HG03457 (cell line): ENCODE results near the gene LDLRAD2.
"Not testable (repeated sequence)": the region's sequence is repeated elsewhere in the genome, so short reads cannot be mapped to it uniquely, and the experiment has no call there.

Source experiments
- ATAC-seq: cut with Tn5 transposase; IDR thresholded peaks from one replicate; pipeline ENCODE4 v1.9.1; 2021; ENCODE audit warnings: moderate number of reproducible peaks; ENCODE audit not compliant: unreplicated experiment

LDLRAD2 gene

DNA sequence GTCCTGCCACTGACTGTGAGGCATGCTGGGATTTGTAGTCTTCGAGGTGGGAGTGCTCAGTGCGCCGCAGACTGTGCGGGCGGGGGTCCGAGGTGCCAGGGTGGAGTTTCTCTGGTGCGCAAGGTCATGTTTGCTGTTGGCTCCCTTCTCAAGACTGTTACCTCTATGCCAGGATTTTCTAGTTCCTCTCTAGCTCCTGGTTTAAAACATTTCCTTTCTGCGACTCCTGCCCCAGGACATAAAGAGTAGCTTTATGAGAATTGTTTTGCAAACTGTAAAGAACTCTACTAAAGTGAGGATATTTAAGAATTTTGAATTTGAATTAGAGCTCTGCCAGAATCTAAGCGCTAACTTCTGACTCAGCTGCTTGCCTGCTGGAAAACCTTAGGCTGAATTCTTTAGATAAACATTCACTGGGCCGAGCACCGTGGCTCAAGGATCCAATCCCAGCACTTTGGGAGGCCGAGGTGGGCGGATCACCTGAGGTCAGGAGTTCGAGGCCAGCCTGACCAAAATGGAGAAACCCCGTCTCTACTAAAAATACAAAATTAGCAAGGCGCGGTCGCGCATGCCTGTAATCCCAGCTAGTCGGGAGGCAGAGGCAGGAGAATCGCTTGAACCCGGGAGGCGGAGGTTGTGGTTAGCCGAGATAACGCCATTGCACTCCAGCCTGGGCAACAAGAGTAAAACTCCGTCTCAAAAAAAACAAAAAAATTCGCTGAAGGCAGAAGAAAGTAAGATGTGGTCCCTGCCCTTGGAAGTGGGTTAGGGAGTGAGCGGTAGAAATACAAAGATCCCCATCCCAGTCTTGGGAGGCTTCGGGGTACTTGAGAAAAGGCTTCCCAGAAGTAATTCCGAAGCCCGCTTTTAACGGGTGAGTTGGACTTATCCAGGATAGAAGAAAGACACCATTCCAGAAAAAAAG is 28.1 kb upstream of the LDLRAD2 start:
- ATAC-seq = no peak

DNA sequence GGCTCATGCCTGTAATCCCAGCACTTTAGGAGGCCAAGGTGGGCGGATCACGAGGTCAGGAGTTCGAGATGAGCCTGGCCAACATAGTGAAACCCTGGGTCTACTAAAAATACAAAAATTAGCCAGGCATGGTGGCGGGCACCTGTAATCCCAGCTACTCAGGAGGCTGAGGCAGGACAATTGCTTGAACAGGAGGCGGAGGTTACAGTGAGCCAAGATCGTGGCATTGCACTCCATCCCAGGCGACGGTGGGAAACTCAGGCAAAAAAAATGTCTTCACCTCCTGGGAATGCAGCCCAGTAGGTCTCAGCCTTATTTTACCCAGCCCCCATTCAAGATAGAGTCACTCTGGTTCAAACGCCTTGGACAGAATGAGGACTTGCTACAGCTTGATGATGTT is 26.3 kb upstream of the LDLRAD2 start:
- ATAC-seq = not testable (repeated sequence)

DNA sequence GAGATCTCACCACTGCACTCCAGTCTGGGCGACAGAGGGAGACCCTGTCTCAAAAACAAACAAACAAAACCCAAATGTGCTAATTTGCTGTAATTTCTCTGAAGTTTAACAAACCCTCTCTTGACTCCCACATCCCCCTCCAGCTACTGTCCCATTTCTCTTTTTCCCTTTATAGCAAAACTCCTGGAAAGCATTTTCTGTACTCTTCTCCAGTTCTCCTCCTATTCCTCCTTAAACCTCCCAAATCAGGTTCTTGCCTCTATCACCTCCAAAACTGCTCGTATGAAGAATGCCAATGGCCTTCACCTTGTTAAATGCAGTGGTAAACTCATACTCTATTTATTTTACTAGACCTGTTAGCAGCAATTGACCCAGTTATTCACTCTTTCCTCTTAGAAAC is 25.4 kb upstream of the LDLRAD2 start:
- no peak for ATAC-seq

DNA sequence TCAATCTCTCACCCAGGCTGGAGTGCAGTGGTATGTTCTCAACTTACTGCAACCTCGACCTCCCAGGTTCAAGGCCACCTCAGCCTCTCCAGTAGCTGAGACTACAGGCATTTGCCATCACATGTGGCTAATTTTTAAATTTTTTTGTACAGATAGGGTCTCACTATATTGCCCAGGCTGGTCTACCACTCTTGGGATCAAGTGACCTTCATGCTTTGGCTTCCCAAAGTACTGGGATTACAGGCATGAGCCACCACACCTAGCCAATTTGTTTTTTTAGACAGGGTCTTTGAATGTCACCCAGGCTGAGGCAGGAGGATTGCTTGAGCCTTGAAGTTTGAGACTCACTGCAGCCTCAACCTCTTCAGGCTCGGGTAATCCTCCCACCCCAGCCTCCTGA is 19.0 kb upstream of the LDLRAD2 start:
- no peak for ATAC-seq

DNA sequence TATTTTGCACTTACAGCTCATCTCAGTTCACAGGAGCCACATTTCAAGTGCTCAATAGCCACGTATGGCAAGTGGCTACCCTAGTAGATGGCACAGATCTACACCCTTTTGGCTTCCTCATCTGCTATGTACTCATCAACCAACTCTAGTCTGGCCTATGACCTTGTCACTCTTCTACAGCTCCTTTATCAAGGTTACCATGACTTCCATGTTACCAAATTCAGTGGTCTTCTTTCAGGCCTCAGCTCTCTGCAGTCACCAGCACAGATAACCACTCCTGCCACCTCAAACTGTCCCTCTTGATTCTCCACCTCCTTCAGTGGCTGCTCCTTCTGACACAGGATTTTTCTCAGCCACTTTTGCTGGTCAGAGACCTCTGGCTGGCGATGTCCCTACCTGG is 17.4 kb upstream of the LDLRAD2 start:
- no peak for ATAC-seq

DNA sequence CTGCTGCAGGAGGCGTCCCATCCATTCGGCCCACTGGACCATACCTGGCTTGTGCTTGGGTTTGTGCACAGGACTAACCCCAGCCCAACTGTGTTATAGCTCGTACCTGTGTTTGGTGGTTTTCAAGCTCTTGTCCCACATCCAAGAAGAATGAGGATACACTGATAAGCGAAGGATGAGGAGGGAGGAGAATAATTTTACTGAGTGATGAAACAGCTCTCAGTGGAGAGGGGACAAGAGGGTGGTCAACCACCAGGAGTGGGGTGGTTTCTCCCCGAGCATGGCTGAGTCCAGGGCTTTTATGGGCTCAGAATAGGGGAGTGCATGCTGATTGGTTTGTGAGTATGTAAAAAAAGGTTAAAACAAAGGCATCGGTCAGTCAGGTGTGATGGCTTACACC is 17.0 kb upstream of the LDLRAD2 start:
- ATAC-seq = no peak

DNA sequence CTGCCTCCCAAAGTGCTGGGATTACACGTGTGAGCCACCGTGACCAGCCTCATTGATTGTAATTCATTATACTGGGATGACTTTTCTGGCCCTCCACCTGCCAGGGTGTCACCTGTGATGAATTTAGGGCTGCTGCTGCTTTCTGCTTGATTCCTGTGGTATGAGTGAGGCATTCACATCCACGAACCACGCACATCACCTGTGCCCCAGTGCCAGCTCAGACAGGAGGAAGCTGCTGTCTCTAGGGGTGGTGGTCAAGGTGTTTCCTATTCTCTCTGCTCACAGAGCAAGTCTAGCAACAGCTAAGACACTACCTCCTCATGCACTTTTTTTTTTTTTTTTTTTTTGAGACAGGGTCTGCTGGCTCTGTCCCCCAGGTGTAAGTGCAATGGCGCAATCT is 12.3 kb upstream of the LDLRAD2 start:
- no peak for ATAC-seq

DNA sequence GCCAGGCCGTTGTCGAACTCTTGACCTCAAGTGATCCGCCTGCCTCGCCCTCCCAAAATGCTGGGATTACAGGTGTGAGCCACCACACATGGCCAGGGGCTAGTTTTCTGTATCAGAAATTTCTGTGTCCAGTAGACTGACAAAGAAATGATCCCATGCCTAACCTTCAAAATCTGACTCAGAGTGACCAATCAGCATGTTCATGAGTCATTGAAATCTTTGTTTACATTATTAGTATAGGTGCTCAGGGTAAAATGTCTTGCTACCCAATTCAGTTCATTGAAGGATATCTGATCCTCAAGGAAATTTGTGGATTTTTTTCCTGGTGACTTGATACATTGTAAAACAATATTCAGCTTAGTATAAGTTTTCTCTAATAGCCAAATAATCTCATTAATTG is 11.0 kb upstream of the LDLRAD2 start:
- no peak for ATAC-seq

DNA sequence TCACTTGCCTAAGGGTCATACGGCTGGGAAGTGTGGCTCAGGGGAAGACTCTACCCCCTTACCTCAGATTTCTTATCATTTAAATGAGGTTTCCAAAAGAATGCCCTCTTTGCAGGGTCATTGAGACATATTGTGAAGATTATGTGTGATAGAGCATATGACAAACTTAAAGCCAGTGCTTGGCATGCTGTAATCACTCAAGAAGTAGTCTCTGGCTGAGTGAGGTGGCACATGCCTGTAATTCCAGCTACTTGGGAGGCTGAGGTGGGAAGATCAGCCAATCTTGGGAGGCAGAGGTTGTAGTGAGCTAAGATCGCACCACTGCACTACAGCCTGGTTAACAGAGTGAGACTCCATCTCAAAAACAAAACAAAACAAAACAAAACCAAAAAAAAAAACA is 7.5 kb upstream of the LDLRAD2 start:
- ATAC-seq = no peak

DNA sequence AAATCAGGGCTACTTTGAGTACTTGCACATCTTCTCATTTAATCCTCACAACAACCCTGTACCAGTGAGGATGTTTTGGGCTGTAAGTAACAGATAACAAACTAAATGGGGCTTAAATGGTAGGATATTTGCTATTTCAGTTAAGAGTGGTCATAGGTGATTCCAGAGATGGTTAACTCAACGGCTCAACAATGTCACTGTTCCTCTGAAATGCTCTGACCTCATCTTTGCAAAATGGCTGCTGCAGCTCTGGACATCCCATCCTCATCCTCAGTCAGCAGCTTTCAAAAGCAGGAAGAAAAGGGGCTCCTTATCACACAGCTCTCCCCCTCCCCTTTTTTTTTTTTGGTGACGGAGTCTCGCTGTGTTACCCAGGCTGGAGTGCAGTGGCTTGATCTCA is 1.5 kb downstream of the LDLRAD2 start:
- no peak for ATAC-seq

DNA sequence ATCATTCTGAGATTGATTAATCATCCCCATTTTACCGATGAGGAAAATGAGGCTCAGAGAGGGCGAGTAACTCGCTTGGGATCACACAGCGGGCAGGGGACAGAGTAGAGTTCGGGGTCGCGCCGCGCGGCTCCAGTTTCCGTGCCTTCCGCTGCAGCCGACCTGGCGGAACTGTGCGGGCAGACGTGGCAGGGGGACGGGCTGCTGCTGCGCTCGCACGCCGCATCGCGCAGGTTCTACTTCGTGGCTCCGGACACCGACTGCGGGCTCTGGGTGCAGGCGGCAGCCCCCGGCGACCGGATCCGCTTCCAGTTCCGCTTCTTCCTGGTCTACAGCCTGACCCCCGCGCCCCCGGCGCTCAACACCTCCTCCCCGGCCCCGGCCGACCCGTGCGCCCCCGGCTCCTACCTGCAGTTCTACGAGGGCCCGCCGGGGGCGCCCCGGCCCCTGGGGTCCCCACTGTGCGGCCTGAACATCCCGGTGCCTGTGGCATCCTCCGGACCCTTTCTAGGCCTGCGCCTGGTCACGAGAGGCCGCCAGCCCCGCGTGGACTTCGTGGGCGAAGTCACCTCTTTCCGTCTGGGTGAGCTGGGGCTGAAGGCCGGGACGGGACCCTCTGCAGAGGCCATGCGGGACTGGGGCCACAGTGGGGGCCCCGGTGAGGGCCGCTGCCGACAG is 2.3 kb downstream of the LDLRAD2 start:
- no peak for ATAC-seq

DNA sequence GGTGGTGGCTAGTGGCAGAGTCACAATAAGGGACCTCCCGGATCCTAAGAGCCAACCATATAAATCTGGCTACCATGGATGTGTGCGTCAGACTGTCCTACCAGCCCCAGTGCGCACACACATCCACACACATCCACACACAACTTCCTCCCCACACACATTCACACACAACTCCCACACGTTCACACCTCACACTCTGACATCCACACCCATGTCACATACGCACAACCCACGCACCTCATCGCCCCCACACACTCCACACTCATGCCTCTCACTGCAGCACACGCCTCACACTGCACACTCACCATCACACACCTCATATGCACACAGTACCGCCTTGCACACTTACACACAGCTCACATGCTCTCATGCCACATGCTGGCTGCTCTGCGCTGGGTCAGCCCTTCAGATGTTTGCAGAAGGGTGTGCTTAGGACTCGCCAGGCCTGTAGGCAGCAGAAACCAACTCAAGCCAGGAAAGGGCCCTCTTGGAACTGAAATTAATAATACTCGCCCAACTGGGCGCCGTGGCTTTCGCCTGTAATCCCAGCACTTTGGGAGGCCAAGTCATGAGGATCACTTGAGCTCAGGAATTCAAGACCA is 3.0 kb downstream of the LDLRAD2 start:
- no peak for ATAC-seq

DNA sequence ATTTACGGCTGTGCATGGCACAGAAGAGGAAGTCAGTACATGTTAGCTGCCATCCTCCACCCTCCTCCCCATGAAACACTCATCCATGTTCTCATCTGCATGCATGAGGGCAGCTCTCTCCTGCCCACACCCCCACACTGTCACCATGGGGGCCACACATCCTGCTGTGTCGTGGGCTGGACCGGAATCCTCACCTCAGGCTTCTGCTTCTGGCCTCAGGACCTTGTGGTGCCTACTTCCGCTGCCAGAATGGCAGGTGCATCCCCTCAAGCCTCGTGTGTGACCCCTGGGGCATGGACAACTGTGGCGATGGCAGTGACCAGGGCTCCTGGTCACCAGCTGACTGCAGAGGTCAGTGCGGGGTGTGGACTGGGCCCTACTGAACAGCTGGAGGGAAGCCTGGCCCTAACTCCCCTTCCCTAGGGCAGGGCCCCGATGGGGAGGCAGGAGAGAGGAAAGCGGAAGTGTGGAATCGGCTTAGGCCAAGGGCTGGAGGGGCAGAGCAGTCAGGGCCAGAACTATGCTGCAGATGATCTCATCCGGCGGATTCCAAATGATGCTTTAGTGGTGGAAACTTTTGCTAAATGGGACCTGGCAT is 3.8 kb downstream of the LDLRAD2 start:
- ATAC-seq = no peak

DNA sequence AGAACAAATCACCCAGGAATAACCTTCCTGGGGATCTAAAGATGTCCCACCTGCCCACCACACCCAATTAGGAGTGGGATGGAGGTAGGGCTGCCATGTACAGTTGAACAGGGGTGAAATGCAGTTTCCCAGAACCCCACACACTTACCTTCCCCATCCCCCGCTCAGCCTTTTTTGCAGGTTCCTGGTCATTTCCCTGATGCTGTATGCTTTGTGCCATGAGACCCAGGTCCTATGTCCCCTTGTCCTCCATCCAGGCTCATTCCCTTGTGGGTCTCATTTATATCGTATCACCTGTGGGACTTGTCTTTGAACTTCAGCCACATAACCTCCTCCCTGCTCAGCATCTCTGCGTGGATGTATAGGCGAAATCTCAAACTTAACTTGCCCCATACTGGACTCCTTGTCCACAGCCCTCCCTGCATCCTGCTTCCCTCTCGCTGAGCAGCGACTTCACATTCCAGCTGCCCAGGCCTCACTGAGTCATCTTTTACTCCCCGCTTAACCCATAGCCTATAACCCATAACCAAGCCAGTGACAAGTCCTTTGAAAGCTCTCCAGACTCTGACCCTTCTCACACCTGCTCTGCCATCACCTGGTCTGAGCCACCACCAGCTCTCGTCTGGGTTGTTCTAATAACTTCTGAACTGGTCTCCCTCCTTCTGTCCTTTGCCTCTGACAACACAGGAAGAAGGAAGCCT is 4.7 kb downstream of the LDLRAD2 start:
- ATAC-seq = no peak

DNA sequence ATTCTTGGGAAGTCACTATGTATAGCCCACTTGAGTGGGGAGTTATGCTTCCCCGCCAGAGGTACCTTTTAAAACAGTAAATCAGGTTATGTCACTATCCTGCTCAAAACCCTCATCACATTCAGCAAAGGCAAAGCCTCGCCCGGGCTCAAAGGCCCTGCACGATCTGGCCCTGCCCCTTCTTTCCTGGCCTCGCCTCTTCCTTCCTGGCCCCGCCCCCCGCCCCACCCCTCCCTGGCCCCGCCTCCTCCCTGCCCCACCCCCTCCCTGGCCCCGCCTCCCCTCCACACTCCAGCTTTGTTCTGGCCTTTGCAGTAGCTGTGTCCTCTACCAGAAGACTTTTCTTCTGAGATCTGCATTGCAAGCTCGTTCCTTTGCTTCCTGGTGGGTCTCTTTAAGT is 6.6 kb downstream of the LDLRAD2 start:
- ATAC-seq = no peak

DNA sequence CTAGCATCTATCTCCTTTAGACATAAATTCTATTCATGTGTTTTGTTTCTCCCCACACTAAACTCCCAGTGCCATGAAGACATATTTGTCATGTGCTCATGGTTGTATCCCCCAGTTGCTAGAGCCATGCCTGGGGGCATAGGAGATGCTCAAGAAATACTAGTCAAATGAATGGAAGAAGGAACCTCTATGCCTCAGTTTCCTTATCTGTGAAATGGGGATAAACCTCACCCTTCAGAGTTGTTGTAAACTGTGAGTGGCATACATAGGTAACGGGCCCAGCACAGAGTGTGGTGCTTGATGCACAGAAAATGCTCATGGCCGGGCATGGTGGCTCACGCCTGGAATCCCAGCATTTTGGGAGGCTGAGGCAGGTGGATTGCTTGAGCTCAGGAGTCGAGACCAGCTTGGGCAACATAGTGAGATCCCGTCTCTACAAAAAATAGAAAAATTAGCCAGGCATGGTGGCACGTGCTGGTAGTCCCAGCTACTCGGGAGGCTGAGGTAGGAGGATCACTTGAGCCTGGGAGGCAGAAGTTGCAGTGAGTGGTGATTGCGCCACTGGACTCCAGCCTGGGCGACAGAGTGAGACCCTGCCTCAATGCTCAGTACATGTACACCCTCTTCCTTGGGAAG is 8.7 kb downstream of the LDLRAD2 start:
- ATAC-seq = no peak

DNA sequence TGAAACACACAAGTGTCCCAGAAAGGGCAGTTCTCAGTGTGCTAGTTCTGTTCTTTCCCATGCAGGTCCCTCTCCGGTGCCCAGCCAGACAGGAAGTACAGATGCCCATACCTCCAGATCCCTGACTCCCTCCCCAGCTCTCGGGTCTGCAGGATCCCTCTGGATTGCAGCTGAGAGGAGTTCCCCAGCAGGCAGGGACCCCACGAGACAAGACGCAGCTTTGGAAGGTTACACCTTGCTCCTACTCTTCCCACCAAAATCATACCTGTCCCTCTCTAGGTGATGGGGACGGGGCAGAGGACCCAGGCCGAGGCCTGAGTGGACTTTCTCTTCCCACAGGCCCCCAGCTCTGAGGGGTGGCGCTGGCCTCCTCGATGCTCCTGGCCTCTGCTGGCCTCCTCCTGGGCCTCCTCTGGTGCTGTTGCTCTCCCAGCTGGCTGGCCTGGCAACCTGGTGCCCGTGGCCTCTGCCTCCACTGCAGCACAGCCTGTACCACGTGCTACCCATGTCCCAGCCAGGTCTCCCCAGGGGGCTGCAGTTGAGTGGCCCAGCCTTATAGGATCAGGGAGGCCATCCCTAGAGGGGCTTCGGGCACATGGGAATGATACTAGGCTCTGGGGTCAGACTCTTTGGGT is 9.4 kb downstream of the LDLRAD2 start:
- ATAC-seq = no peak

DNA sequence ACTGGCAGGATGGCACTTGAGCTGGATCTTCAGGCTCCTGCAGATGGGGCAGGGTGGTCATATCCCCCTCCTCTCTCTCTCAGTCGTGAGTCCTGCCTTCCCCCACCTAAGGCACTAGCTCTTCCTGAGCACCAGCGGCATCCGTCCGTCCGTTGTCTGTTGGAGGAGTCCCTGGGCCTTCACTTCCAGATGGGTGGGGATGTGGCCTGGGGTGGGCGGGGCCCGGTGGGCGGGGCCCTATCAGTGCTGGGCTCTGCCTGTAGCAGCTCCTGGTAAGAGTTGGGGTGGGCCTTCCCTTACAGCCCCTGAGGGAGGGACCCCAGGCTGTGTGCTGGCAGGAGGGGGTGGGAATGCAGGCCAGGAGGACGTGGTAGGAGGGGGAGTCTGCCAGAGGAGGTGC is 10.3 kb downstream of the LDLRAD2 start:
- no peak for ATAC-seq

DNA sequence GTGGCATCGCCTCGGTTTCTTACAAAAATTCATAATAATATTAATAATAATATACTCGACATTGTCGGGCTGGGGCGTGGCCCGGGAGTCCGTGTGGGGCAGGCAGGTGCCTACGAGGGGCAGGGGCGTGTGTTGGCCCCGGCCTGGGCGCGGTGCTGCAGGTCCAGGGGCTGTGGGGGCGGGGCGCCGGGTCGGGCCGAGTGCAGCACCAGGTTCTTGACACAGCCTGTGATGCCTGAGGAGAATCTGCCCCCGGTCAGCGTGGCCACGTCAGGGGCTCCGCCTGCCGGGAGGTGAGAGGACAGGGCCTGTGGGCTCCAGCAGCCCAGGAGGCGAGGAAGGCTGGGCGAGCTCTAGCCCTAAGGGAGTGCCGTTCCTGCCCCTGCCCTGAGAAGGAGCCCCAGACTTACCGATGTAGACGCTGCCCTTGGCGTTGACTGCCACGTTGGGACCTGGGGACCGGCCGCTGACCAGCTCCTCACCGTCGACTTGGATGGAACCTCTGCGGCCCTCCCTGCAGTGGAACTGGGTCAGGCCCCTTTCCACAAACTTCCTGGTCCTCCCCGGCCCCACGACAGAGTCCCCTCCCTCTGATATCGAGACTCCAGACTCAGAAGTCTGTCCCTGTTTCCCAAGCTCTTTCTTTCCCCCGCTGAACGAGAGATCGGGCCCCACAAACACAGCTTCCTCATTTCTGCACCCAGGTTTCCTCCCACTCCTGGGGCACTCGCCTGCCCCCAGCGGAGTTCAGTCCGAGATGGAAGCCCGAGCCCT is 11.3 kb downstream of the LDLRAD2 start:
- no peak for ATAC-seq
